Natural killer cell (primary cell): ENCODE results near the gene APCDD1L. TPM values are rescaled to one million over a fixed set of nuclear protein-coding genes. Genes with fewer than 3 reads are reported as not detected.

Experiments used
- ATAC-seq, 3 donors: fragments of 150-1000 bp in 2 of 3; fragments of 200-7000 bp in 1 of 3; cut with Tn5 transposase; 1 replicate in 1 of 3; 2 replicates in 2 of 3; pipeline ENCODE4 v1.10.0; 2021; ENCODE audit warnings: mild to moderate bottlenecking in 2 of 3, moderate library complexity in 2 of 3
- DNase-seq, 2 donors: peaks; one replicate each; pipeline versions ENCODE4 v3.0.0 to v3.0.0-alpha.2; 2013 to 2021; ENCODE audit warnings: mixed read lengths in 1 of 2
- H3K27ac ChIP-seq: one replicate; pipeline ENCODE4 v1.5.1; 2013; ENCODE audit warnings: mild to moderate bottlenecking, low read length
- H3K27me3 ChIP-seq: one replicate; pipeline ENCODE4 v1.6.1; 2013; ENCODE audit warnings: low read length; ENCODE audit not compliant: control insufficient read depth, insufficient read depth
- H3K36me3 ChIP-seq: one replicate; pipeline ENCODE4 v1.6.1; 2013; ENCODE audit warnings: low read length; ENCODE audit not compliant: control insufficient read depth, insufficient read depth
- H3K4me1 ChIP-seq: one replicate; pipeline ENCODE4 v1.6.1; 2013; ENCODE audit warnings: low read length; ENCODE audit not compliant: control insufficient read depth, insufficient read depth
- H3K4me3 ChIP-seq: one replicate; pipeline ENCODE4 v1.5.1; 2013; ENCODE audit warnings: low read length
- H3K9me3 ChIP-seq: one replicate; pipeline ENCODE4 v1.6.1; 2013; ENCODE audit warnings: low read length; ENCODE audit not compliant: control insufficient read depth, insufficient read depth
- H3K27ac Mint-ChIP-seq, 2 donors: one replicate each; pipeline ENCODE4 v1.8.0; 2022; ENCODE audit warnings: mild to moderate bottlenecking in 2 of 2, mixed read lengths in 2 of 2, moderate library complexity in 1 of 2
- H3K27me3 Mint-ChIP-seq, 2 donors: one replicate each; pipeline ENCODE4 v1.8.0; 2022; ENCODE audit warnings: low read depth in 2 of 2, mixed read lengths in 2 of 2
- H3K36me3 Mint-ChIP-seq: one replicate; pipeline ENCODE4 v1.8.0; 2022; ENCODE audit warnings: mixed read lengths
- H3K4me1 Mint-ChIP-seq, 2 donors: one replicate each; pipeline ENCODE4 v1.8.0; 2022; ENCODE audit warnings: mixed read lengths in 2 of 2
- H3K4me3 Mint-ChIP-seq: one replicate; pipeline ENCODE4 v1.8.0; 2022; ENCODE audit warnings: mild to moderate bottlenecking, moderate library complexity, mixed read lengths
- H3K9me3 Mint-ChIP-seq, 2 donors: one replicate each; pipeline ENCODE4 v1.8.0; 2022; ENCODE audit warnings: mixed read lengths in 2 of 2
- CTCF ChIP-seq: fragments of 200-600 bp; IDR thresholded peaks from one replicate; pipeline ENCODE4 v1.8.0; 2022; ENCODE audit warnings: antibody characterized with exemption
- WGBS: methylation state at CpG from one replicate; pipeline ENCODE4 v1.1.7; 2013; ENCODE audit warnings: missing lambda C conversion rate; ENCODE audit not compliant: insufficient coverage; 5-methylcytosine and 5-hydroxymethylcytosine counted together
- intact Hi-C: fragments of 100-400 bp; cut with micrococcal nuclease; formaldehyde crosslinking; loops from one replicate; pipeline ENCODE4 v1.14.2; 2022
- total RNA-seq, 4 donors: library from RNA; stranded (reverse); fragments of 120-200 nt in 1 of 4; gene quantifications; one replicate each; pipeline versions ENCODE4 v1.2.3 to v1.2.4, GENCODE V29; 2013 to 2022

Gene APCDD1L
- not detected for total RNA-seq
- total RNA-seq (2013): not detected

GRCh38 chr20:58515233-58516212 is at the start of gene APCDD1L:
TSS of gene APCDD1L (minus strand) at chr20:58515399. CDS start at chr20:58514707, 692 bp downstream.
- no peaks in the 10 kb centered on the region for H3K4me1 ChIP-seq
- TF ChIP-seq CTCF: no peak
- H3K4me3 Mint-ChIP-seq: no peak within 1 kb of the TSS
- WGBS: 24% methylated on average over 28 of the region's 28 CpGs
- H3K4me1 Mint-ChIP-seq: no peaks in the 10 kb centered on the region
- no peaks in the 10 kb centered on the region for H3K36me3 ChIP-seq
- no peaks in the 10 kb centered on the region for H3K36me3 Mint-ChIP-seq
- H3K9me3 Mint-ChIP-seq: no peaks in the 10 kb centered on the region
- H3K27me3 ChIP-seq: no peaks in the 10 kb centered on the region
- no peaks in the 10 kb centered on the region for H3K9me3 ChIP-seq
- DNase-seq (no peak), ATAC-seq (no peak)
- peaks cover 16 to 38% of the 10 kb centered on the region in 2 donors for H3K27me3 Mint-ChIP-seq
- no peak within 1 kb of the TSS for H3K27ac ChIP-seq
- no peak within 1 kb of the TSS for H3K27ac Mint-ChIP-seq
- H3K4me3 ChIP-seq: no peak within 1 kb of the TSS
- intact Hi-C loops: no loop called here

GRCh38 chr20:58559368-58559729 is 44.1 kb upstream of the APCDD1L start:
- Mint-ChIP-seq H3K9me3 (no peaks in the 10 kb centered on the region), H3K27me3 (peaks cover 17 to 26% of the 10 kb centered on the region in 2 donors), H3K4me1 (no peaks in the 10 kb centered on the region), H3K27ac (no peak overlapping the region), H3K36me3 (no peaks in the 10 kb centered on the region), H3K4me3 (no peak overlapping the region)
- intact Hi-C loops: no loop called here
- Histone ChIP-seq H3K27me3 (no peaks in the 10 kb centered on the region), H3K9me3 (no peaks in the 10 kb centered on the region), H3K27ac (no peak overlapping the region), H3K4me1 (no peaks in the 10 kb centered on the region), H3K4me3 (no peak overlapping the region), H3K36me3 (no peaks in the 10 kb centered on the region)
- no peak for DNase-seq
- ATAC-seq: no peak
- WGBS: 90% methylated on average over 7 of the region's 7 CpGs
- TF ChIP-seq CTCF: no peak

GRCh38 chr20:58558486-58559367 is 43.5 kb upstream of the APCDD1L start:
- H3K4me3 ChIP-seq: no peak overlapping the region
- Mint-ChIP-seq H3K9me3 (no peaks in the 10 kb centered on the region), H3K27ac (no peak overlapping the region), H3K4me3 (no peak overlapping the region), H3K36me3 (no peaks in the 10 kb centered on the region), H3K27me3 (peaks cover 17 to 30% of the 10 kb centered on the region in 2 donors), H3K4me1 (no peaks in the 10 kb centered on the region)
- no peak for DNase-seq
- no peaks in the 10 kb centered on the region for H3K36me3 ChIP-seq
- no peak for ATAC-seq
- no peak for TF ChIP-seq CTCF
- WGBS: 79% methylated on average over 19 of the region's 19 CpGs
- H3K27ac ChIP-seq: no peak overlapping the region
- no peaks in the 10 kb centered on the region for H3K9me3 ChIP-seq
- H3K4me1 ChIP-seq: no peaks in the 10 kb centered on the region
- H3K27me3 ChIP-seq: no peaks in the 10 kb centered on the region
- intact Hi-C loops: no loop called here
